ENCODE measurements around the gene SPACA7.

SPACA7 gene

GRCh38 chr13:112449545-112449930 lies 73.4 kb downstream of the SPACA7 start:
- no peak for DNase-seq

- no peak for DNase-seq
These were observed 74.2 kb downstream of the SPACA7 start for GRCh38 chr13:112450118-112450903.

GRCh38 chr13:112450904-112451240 lies 74.7 kb downstream of the SPACA7 start:
- no peak for DNase-seq

GRCh38 chr13:112451512-112452379 lies 75.6 kb downstream of the SPACA7 start:
- DNase-seq, result no peak

GRCh38 chr13:112452380-112453206 lies 76.4 kb downstream of the SPACA7 start:
- DNase-seq, result no peak

GRCh38 chr13:112453207-112453829 lies 77.2 kb downstream of the SPACA7 start:
- DNase-seq, result no peak

- DNase-seq, result no peak
These were observed 77.9 kb downstream of the SPACA7 start for GRCh38 chr13:112453874-112454647.

- DNase-seq, result no peak
These were observed 78.6 kb downstream of the SPACA7 start for GRCh38 chr13:112454648-112455334.

- no peak for DNase-seq
These were observed 79.4 kb downstream of the SPACA7 start for GRCh38 chr13:112455476-112456059.

GRCh38 chr13:112456138-112457056 lies 80.2 kb downstream of the SPACA7 start:
- DNase-seq, result no peak

GRCh38 chr13:112457081-112457480 lies 80.9 kb downstream of the SPACA7 start:
- no peak for DNase-seq

- DNase-seq, result no peak
These were observed 81.3 kb downstream of the SPACA7 start for GRCh38 chr13:112457485-112457884.

- DNase-seq, result no peak
These were observed 86.3 kb downstream of the SPACA7 start for GRCh38 chr13:112462408-112462807.

GRCh38 chr13:112464720-112465119 lies 88.6 kb downstream of the SPACA7 start:
- no peak for DNase-seq

- no peak for DNase-seq
These were observed 89.3 kb downstream of the SPACA7 start for GRCh38 chr13:112465251-112466131.

- no peak for DNase-seq
These were observed 90.2 kb downstream of the SPACA7 start for GRCh38 chr13:112466132-112467058.

- no peak for DNase-seq
These were observed 91.1 kb downstream of the SPACA7 start for GRCh38 chr13:112467236-112467635.

GRCh38 chr13:112468069-112468468 lies 91.9 kb downstream of the SPACA7 start:
- no peak for DNase-seq

All from GF-D8 (cell line).